K562 (cell line): Measurements from ENCODE around the gene ZBTB46. TPM values are rescaled to one million over a fixed set of nuclear protein-coding genes. Genes with fewer than 3 reads are reported as not detected.

Experiments used
- ATAC-seq: fragments of 200-7000 bp; cut with Tn5 transposase; 3 replicates; pipeline ENCODE4 v1.9.1; 2020; ENCODE audit warnings: moderate library complexity
- BruUV-seq: library from RNA; stranded (reverse); fragments of 400-500 nt; replicated peaks from 2 replicates; lab custom pipeline; 2021; lab: Mats Ljungman, UMichigan
- CTCF ChIA-PET: fragments of 300-600 bp; formaldehyde crosslinking; extraction: SDS; loops from one replicate; lab custom pipeline; 2021; ENCODE audit warnings: low intra/inter-chr PET ratio; lab: Yijun Ruan, JAX
- POLR2A ChIA-PET: fragments of 300-600, 350-650 bp; sonication (Branson Sonifier 250); formaldehyde crosslinking; extraction: SDS; loops from one replicate; lab custom pipeline; 2021; ENCODE audit warnings: antibody characterized with exemption, inconsistent platforms; lab: Yijun Ruan, JAX
- DNase-seq, 4 experiments: peaks; one replicate each; pipeline versions ENCODE4 v3.0.0 to v3.0.0-alpha.2; 2011 to 2018; ENCODE audit warnings: low spot score in 3 of 4, mixed read lengths in 3 of 4; ENCODE audit errors: extremely low read depth in 1 of 4
- FAIRE-seq: peaks from 2 replicates; lab custom pipeline; 2011; peaks lifted over from hg19 to GRCh38; lab: Jason Lieb, UNC
- H2AFZ ChIP-seq: 2 replicates; pipeline ENCODE4 v1.6.0; 2011; ENCODE audit warnings: low read depth, low read length, control low read depth, inconsistent platforms
- H3K27ac ChIP-seq: fragments of 200-600 bp; 3 replicates; pipeline ENCODE4 v1.8.0; 2011; ENCODE audit warnings: low read depth, mild to moderate bottlenecking, control low read depth, inconsistent platforms, low read length, moderate library complexity, mixed read lengths; ENCODE audit errors: extremely low read depth
- H3K27me3 ChIP-seq, 2 experiments: fragments of 300-600 bp in 1 of 2; 2 replicates in 1 of 2; 3 replicates in 1 of 2; pipeline versions ENCODE4 v1.6.0 to v1.8.0; 2011; ENCODE audit warnings: inconsistent platforms in 2 of 2, low read length in 2 of 2, mild to moderate bottlenecking in 1 of 2, mixed read lengths in 1 of 2, moderate library complexity in 1 of 2; ENCODE audit not compliant: control insufficient read depth in 2 of 2, insufficient read depth in 2 of 2
- H3K36me3 ChIP-seq: fragments of 300-600 bp; 3 replicates; pipeline ENCODE4 v1.8.0; 2011; ENCODE audit warnings: mild to moderate bottlenecking, low read length, inconsistent platforms; ENCODE audit not compliant: control insufficient read depth, insufficient read depth
- H3K4me1 ChIP-seq, 2 experiments: fragments of 200-600 bp in 1 of 2; replicated peaks in 1 of 2; 2 replicates in 1 of 2; 3 replicates in 1 of 2; pipeline versions ENCODE4 v1.5.1 to v1.8.0; 2011; ENCODE audit warnings: inconsistent platforms in 2 of 2, low read length in 2 of 2, mild to moderate bottlenecking in 1 of 2, mixed read lengths in 1 of 2, moderate library complexity in 1 of 2; ENCODE audit not compliant: control insufficient read depth in 2 of 2, insufficient read depth in 2 of 2
- H3K4me2 ChIP-seq: 2 replicates; pipeline ENCODE4 v1.6.1; 2011; ENCODE audit warnings: low read length, control low read depth, inconsistent platforms, mixed read lengths; ENCODE audit not compliant: insufficient read depth
- H3K4me3 ChIP-seq: fragments of 200-600 bp; sonication (generic), shearing (Covaris generic); 2 replicates; pipeline ENCODE4 v1.5.1; 2016; ENCODE audit warnings: control low read depth, inconsistent platforms
- H3K79me2 ChIP-seq: fragments of 200-600 bp; 3 replicates; pipeline ENCODE4 v1.8.0; 2011; ENCODE audit warnings: low read length, inconsistent platforms; ENCODE audit not compliant: control insufficient read depth, insufficient read depth
- H3K9ac ChIP-seq, 2 experiments: 2 replicates each; pipeline versions ENCODE4 v1.6.0 to v1.6.1; 2011; ENCODE audit warnings: low read depth in 2 of 2, low read length in 2 of 2, control low read depth in 1 of 2, inconsistent platforms in 1 of 2, mild to moderate bottlenecking in 1 of 2, mixed read lengths in 1 of 2; ENCODE audit not compliant: insufficient read depth in 1 of 2
- H3K9me1 ChIP-seq: one replicate; pipeline ENCODE4 v1.6.0; 2011; ENCODE audit warnings: inconsistent platforms, mild to moderate bottlenecking, low read length, moderate library complexity; ENCODE audit not compliant: control insufficient read depth, insufficient read depth
- H3K9me3 ChIP-seq: replicated peaks from 2 replicates; pipeline ENCODE4 v1.5.1; 2011; ENCODE audit warnings: low read depth, low read length, inconsistent platforms; ENCODE audit not compliant: control insufficient read depth, insufficient read depth
- H4K20me1 ChIP-seq: replicated peaks from 2 replicates; pipeline ENCODE4 v1.6.1; 2011; ENCODE audit warnings: low read length, inconsistent platforms, mixed read lengths; ENCODE audit not compliant: control insufficient read depth, insufficient read depth
- BCLAF1 ChIP-seq, 2 experiments: fragments of 450-650 bp in 1 of 2; IDR thresholded peaks; 2 replicates each; pipeline ENCODE4 v1.6.1; 2011 to 2017; ENCODE audit warnings: low read depth in 2 of 2, antibody characterized with exemption in 1 of 2, borderline replicate concordance in 1 of 2, low read length in 1 of 2, mild to moderate bottlenecking in 1 of 2, mixed read lengths in 1 of 2; ENCODE audit not compliant: control insufficient read depth in 1 of 2
- CGGBP1 ChIP-seq: fragments of 250-450 bp; sonication (Bioruptor Pico); IDR thresholded peaks from 2 replicates; pipeline ENCODE4 v1.9.0; 2021; ENCODE audit warnings: mild to moderate bottlenecking
- ESRRA ChIP-seq: fragments of 450-650 bp; IDR thresholded peaks from 2 replicates; pipeline ENCODE4 v1.6.1; 2014; ENCODE audit warnings: low read depth, mild to moderate bottlenecking, moderate library complexity, borderline replicate concordance
- ETS1 ChIP-seq: conservative IDR thresholded peaks from 2 replicates; pipeline ENCODE4 v1.6.1; 2011; ENCODE audit warnings: low read depth, mild to moderate bottlenecking, low read length; ENCODE audit not compliant: control insufficient read depth
- FIP1L1 ChIP-seq: fragments of 200-400 bp; formaldehyde crosslinking; IDR thresholded peaks from 2 replicates; pipeline ENCODE4 v1.6.1; 2018; ENCODE audit warnings: mild to moderate bottlenecking, low read depth, low read length; ENCODE audit not compliant: poor library complexity, severe bottlenecking
- FOXJ3 ChIP-seq: sonication (generic); formaldehyde crosslinking; IDR thresholded peaks from 2 replicates; pipeline ENCODE4 v1.4.0; 2020; ENCODE audit warnings: mild to moderate bottlenecking, missing genetic modification reagents
- HNRNPH1 ChIP-seq: fragments of 200-400 bp; formaldehyde crosslinking; optimal IDR thresholded peaks from 2 replicates; pipeline ENCODE3; 2017; ENCODE audit warnings: low read depth, mild to moderate bottlenecking, low read length, moderate library complexity
- HOMEZ ChIP-seq: fragments of 250-450 bp; sonication (Bioruptor Pico); IDR thresholded peaks from 2 replicates; pipeline ENCODE4 v1.4.0; 2020; ENCODE audit warnings: mild to moderate bottlenecking, moderate library complexity
- PHB ChIP-seq: fragments of 250-450 bp; sonication (Bioruptor Pico); IDR thresholded peaks from 2 replicates; pipeline ENCODE4 v1.5.0; 2021
- PREB ChIP-seq: sonication (generic); formaldehyde crosslinking; IDR thresholded peaks from 2 replicates; pipeline ENCODE4 v1.8.1; 2023; ENCODE audit warnings: mild to moderate bottlenecking, missing genetic modification reagents
- ZNF232 ChIP-seq: sonication (generic); formaldehyde crosslinking; IDR thresholded peaks from 2 replicates; pipeline ENCODE4 v1.8.0; 2022; ENCODE audit warnings: mild to moderate bottlenecking, missing genetic modification reagents
- ZNF282 ChIP-seq: sonication (generic); formaldehyde crosslinking; IDR thresholded peaks from 2 replicates; pipeline ENCODE4 v1.8.1; 2023; ENCODE audit warnings: missing genetic modification reagents
- WGBS: fragments of 100-300 bp; shearing (Covaris generic); methylation state at CpG from one replicate; pipeline ENCODE4 v1.1.6; 2016; ENCODE audit warnings: low coverage, mixed read lengths; ENCODE audit not compliant: insufficient coverage; ENCODE audit errors: missing lambda C conversion rate; 5-methylcytosine and 5-hydroxymethylcytosine counted together
- in situ Hi-C: fragments of 300-500 bp; cut with MboI; formaldehyde crosslinking; loops from 4 replicates; pipeline ENCODE4 v1.15.0; 2018; ENCODE audit warnings: inconsistent platforms, mixed read lengths
- intact Hi-C: fragments of 100-400 bp; cut with micrococcal nuclease; formaldehyde crosslinking; loops from 2 replicates; pipeline ENCODE4 v1.14.2; 2022
- polyA plus RNA-seq, 8 experiments: library from polyadenylated mRNA; depleted of rRNA in 4 of 8; stranded (reverse) in 5 of 8; unstranded in 3 of 8; fragments of >200 nt; fragmentation: Nextera tagmentation in 2 of 8; fragmentation: Illumina TruSeq in 1 of 8; extraction: Ambion mirVana in 2 of 8; extraction: Trizol in 1 of 8; gene quantifications; 2 replicates each; pipeline versions ENCODE4 v1.2.1 to v1.2.3, GENCODE V29; 2011 to 2014; ENCODE audit warnings: inconsistent platforms in 1 of 8, missing spikeins in 1 of 8
- total RNA-seq, 7 experiments: library from RNA; depleted of rRNA in 6 of 7; stranded (reverse); fragments of >200 nt in 6 of 7; fragmentation: Illumina TruSeq in 2 of 7; extraction: Trizol in 2 of 7; gene quantifications; 2 replicates each; pipeline versions ENCODE4 v1.2.1 to v1.2.3, GENCODE V29; 2011 to 2021; ENCODE audit warnings: low replicate concordance in 1 of 7

Gene ZBTB46
- total and polyA plus RNA-seq, 9 of the 15 experiments (the other 6 are each of a cell fraction or from before 2014, with no cell fraction given), result 0.29 to 4.1 (median 1.1) TPM

GRCh38 chr20:63787302-63787701, 43.8 kb downstream of the ZBTB46 start:
- 52% methylated on average over 11 of the region's 11 CpGs for WGBS
- no peaks in the 10 kb centered on the region for H3K79me2 ChIP-seq
- FAIRE-seq (no peak), ATAC-seq (no peak), DNase-seq (no peak)
- peaks cover 0 to 23% of the 10 kb centered on the region in 2 experiments; a peak in 2 of 5 replicates for H3K27me3 ChIP-seq
- intact Hi-C loops, result loop anchor here (10.0 kb wide), 2 partner anchors 83 to 187 kb away; partner anchors contain the start of genes ARFRP1, SAMD10 and ZGPAT
- in situ Hi-C loops, result no loop called here
- peaks cover 3 to 42% of the 10 kb centered on the region in 2 experiments; a peak in 3 of 5 replicates for H3K4me1 ChIP-seq
- no peak overlapping the region for H2AFZ ChIP-seq
- H3K9me1 ChIP-seq, result no peaks in the 10 kb centered on the region
- H3K9me3 ChIP-seq, result no peaks in the 10 kb centered on the region
- H3K4me2 ChIP-seq, result no peak overlapping the region
- H3K36me3 ChIP-seq, result no peaks in the 10 kb centered on the region
- CTCF ChIA-PET, result no interaction called here
- H3K4me3 ChIP-seq, result no peak overlapping the region
- H4K20me1 ChIP-seq, result no peaks in the 10 kb centered on the region
- no peak overlapping the region for H3K27ac ChIP-seq
- H3K9ac ChIP-seq, result peak overlapping the region in 1 of 2 experiments; percentile 56; a peak in 1 of 4 replicates
- POLR2A ChIA-PET, result no interaction called here
- no TSS peak for BruUV-seq
- TF ChIP-seq CGGBP1 (CRISPR knock-in tag) (no peak), FOXJ3 (CRISPR knock-in tag) (no peak), ZNF282 (CRISPR knock-in tag) (no peak), FIP1L1 (no peak), ZNF232 (CRISPR knock-in tag) (no peak), PREB (no peak), HNRNPH1 (no peak), PHB (CRISPR knock-in tag) (no peak), ESRRA (no peak), HOMEZ (no peak), ETS1 (no peak), BCLAF1 (IDR thresholded peaks at IDR 0.05; ENCODE audit: borderline replicate concordance in 1 of 2, control insufficient read depth in 1 of 2, low read depth in 2 of 2, low read length in 1 of 2) (no peak)
